ENCODE results near the gene KIF20A.
A peak's percentile ranks its signal among the peaks of the same experiment; 100 is the strongest.

Gene KIF20A

GRCh38 chr5:138212828-138213160, 33.9 kb downstream of the KIF20A start:
- TF ChIP-seq CTCF (IDR thresholded peaks at IDR 0.05; ENCODE audit: low read depth, low read length, missing control alignments) = no peak
- peak overlapping the region; percentile 100 for H3K4me3 ChIP-seq (ENCODE audit: low read depth, low read length)
- DNase-seq (ENCODE audit: low read depth) = no peak
- in situ Hi-C loops (cut with HindIII; ENCODE audit: low sequenced_read_pairs) = no loop called here

- TF ChIP-seq CTCF (IDR thresholded peaks at IDR 0.05; ENCODE audit: low read depth, low read length, missing control alignments) = no peak
- in situ Hi-C loops (cut with HindIII; ENCODE audit: low sequenced_read_pairs) = no loop called here
- H3K4me3 ChIP-seq (ENCODE audit: low read depth, low read length) = peak within 1 kb of the TSS; percentile 100
- DNase-seq (ENCODE audit: low read depth) = peak; percentile 96
These were observed 34.5 kb downstream of the KIF20A start, which contains the start of gene CDC23 for GRCh38 chr5:138213161-138214029. Gene CDC23 (minus strand): TSS chr5:138213323. CDS start chr5:138213312, 11 bp downstream.

- no peak for TF ChIP-seq CTCF (IDR thresholded peaks at IDR 0.05; ENCODE audit: low read depth, low read length, missing control alignments)
- H3K4me3 ChIP-seq (ENCODE audit: low read depth, low read length) = no peak overlapping the region
- no peak for DNase-seq (ENCODE audit: low read depth)
- in situ Hi-C loops (cut with HindIII; ENCODE audit: low sequenced_read_pairs) = no loop called here
These were observed 37.9 kb downstream of the KIF20A start for GRCh38 chr5:138216799-138217198.

GRCh38 chr5:138223532-138223931, 44.6 kb downstream of the KIF20A start:
- DNase-seq (ENCODE audit: low read depth) = no peak
- H3K4me3 ChIP-seq (ENCODE audit: low read depth, low read length) = no peak overlapping the region
- in situ Hi-C loops (cut with HindIII; ENCODE audit: low sequenced_read_pairs) = no loop called here
- TF ChIP-seq CTCF (IDR thresholded peaks at IDR 0.05; ENCODE audit: low read depth, low read length, missing control alignments) = no peak

- TF ChIP-seq CTCF (IDR thresholded peaks at IDR 0.05; ENCODE audit: low read depth, low read length, missing control alignments) = no peak
- no peak for DNase-seq (ENCODE audit: low read depth)
- in situ Hi-C loops (cut with HindIII; ENCODE audit: low sequenced_read_pairs) = no loop called here
- H3K4me3 ChIP-seq (ENCODE audit: low read depth, low read length) = no peak overlapping the region
These were observed 45.8 kb downstream of the KIF20A start for GRCh38 chr5:138224712-138225111.

- DNase-seq (ENCODE audit: low read depth) = no peak
- in situ Hi-C loops (cut with HindIII; ENCODE audit: low sequenced_read_pairs) = no loop called here
- H3K4me3 ChIP-seq (ENCODE audit: low read depth, low read length) = no peak overlapping the region
- TF ChIP-seq CTCF (IDR thresholded peaks at IDR 0.05; ENCODE audit: low read depth, low read length, missing control alignments) = no peak
These were observed 48.0 kb downstream of the KIF20A start for GRCh38 chr5:138226910-138227309.

Data from astrocyte of the cerebellum (primary cell).